Stomach (tissue), 9 donors: ENCODE results near the gene SCRT2. TPM values are rescaled to one million over a fixed set of nuclear protein-coding genes. Genes with fewer than 3 reads are reported as not detected.

Source experiments
- DNase-seq, 2 donors: peaks; one replicate each; pipeline versions ENCODE4 v3.0.0 to v3.0.0-alpha.2; 2013 to 2019
- H3K27ac ChIP-seq, 5 donors: fragments of 200-600 bp in 4 of 5; sonication (generic) in 4 of 5; one replicate each; pipeline ENCODE4 v1.5.1; 2013 to 2019; ENCODE audit warnings: mild to moderate bottlenecking in 1 of 5, moderate library complexity in 1 of 5
- H3K27me3 ChIP-seq, 3 donors: fragments of 200-600 bp; sonication (generic); one replicate each; pipeline ENCODE4 v1.5.1; 2017 to 2019; ENCODE audit warnings: mixed run types in 1 of 3
- H3K36me3 ChIP-seq, 4 donors: fragments of 200-600 bp; sonication (generic); 1 replicate in 3 of 4; 2 replicates in 1 of 4; pipeline ENCODE4 v1.5.1; 2016 to 2019
- H3K4me1 ChIP-seq, 4 donors: fragments of 200-600 bp; sonication (generic); one replicate each; pipeline ENCODE4 v1.5.1; 2016 to 2019
- H3K4me3 ChIP-seq, 4 donors: fragments of 200-600 bp; sonication (generic) in 3 of 4; one replicate each; pipeline ENCODE4 v1.5.1; 2016 to 2019; ENCODE audit warnings: mild to moderate bottlenecking in 1 of 4
- H3K9me3 ChIP-seq, 4 donors: fragments of 200-600 bp; sonication (generic); one replicate each; pipeline ENCODE4 v1.5.1; 2016 to 2019
- EP300 ChIP-seq: sonication (generic); formaldehyde crosslinking; IDR thresholded peaks from one replicate; pipeline ENCODE4 v1.6.1; 2017; ENCODE audit warnings: antibody characterized with exemption
- POLR2A ChIP-seq, 4 donors: fragments of 450-650 bp; IDR thresholded peaks; one replicate each; pipeline ENCODE4 v1.6.1; 2016; ENCODE audit warnings: antibody characterized with exemption in 4 of 4, control low read depth in 2 of 4, mild to moderate bottlenecking in 1 of 4, moderate library complexity in 1 of 4
- POLR2AphosphoS5 ChIP-seq, 3 donors: sonication (generic); formaldehyde crosslinking; IDR thresholded peaks; one replicate each; pipeline ENCODE4 v1.6.1; 2016; ENCODE audit warnings: antibody characterized with exemption in 3 of 3
- WGBS, 5 donors: extraction: QIAGEN DNeasy Blood & Tissue Kit in 3 of 5; methylation state at CpG; one replicate each; pipeline versions ENCODE4 v1.1.5 to v1.1.7; 2013 to 2018; 5-methylcytosine and 5-hydroxymethylcytosine counted together
- intact Hi-C: fragments of 100-400 bp; cut with DNase I; formaldehyde crosslinking; loops from one replicate; pipeline ENCODE4 v1.15.1; 2023; ENCODE audit warnings: low total_unique reads
- polyA plus RNA-seq, 3 donors: library from polyadenylated mRNA; stranded (reverse); fragments of 200-250 nt; gene quantifications; one replicate each; pipeline ENCODE4 v1.2.3, GENCODE V29; 2013
- total RNA-seq, 5 donors: library from RNA; depleted of rRNA; stranded (reverse); fragments of >200 nt; gene quantifications; one replicate each; pipeline versions ENCODE4 v1.1.0 to v1.2.3, GENCODE V29; 2014 to 2016
- TF ChIP-seq, protein P1 (sequence below), 7 experiments: fragments of 450-650 bp in 4 of 7; fragments of 200-600 bp in 3 of 7; sonication (generic) in 3 of 7; IDR thresholded peaks; one replicate each; pipeline ENCODE4 v1.5.1; 2016 to 2019; ENCODE audit warnings: antibody characterized with exemption in 7 of 7, control low read depth in 2 of 7, mild to moderate bottlenecking in 1 of 7
- donor health status: healthy with polysubstance abuse.
- donor health status: Bipolar disorder and iron deficiency.
- donor health status: healthy.

Gene SCRT2
- total and polyA plus RNA-seq, 8 donors, result not detected

DNA sequence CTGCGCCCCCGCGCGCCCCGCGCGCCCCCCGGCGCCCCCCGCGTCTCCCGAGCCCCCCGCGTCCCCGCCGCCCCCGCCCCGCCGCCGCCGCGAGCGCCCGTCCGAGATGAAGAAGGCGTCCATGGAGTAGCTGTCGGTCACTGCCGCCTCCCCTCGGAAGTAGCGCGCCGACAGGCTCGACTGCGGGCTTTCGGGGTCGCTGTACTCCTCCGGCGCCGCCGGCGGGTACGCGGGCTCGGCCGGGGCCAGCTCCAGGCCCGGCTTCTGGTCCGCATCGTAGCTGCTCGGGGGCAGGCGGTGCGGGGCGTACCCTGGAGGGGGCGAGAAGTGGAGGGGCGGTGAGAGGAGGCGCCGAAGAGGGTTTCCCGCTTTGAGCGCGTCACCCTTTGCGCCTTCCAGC is 11.5 kb downstream of the SCRT2 start:
- intact Hi-C loops, result no loop called here
- peaks cover 4 to 17% (median 7%) of the 10 kb centered on the region in 4 donors for H3K4me1 ChIP-seq
- 8 to 15% (median 9%) methylated on average over 20 to 60 of the region's 60 CpGs; no CpG with 5 or more reads in 1 of the 5 donors for WGBS, 5 donors
- H3K9me3 ChIP-seq, result no peaks in the 10 kb centered on the region
- DNase-seq, result no peak
- TF ChIP-seq EP300 (no peak), POLR2A (IDR thresholded peaks at IDR 0.05) (no peak), POLR2AphosphoS5 (IDR thresholded peaks at IDR 0.05) (no peak)
- TF ChIP-seq, protein P1, sequence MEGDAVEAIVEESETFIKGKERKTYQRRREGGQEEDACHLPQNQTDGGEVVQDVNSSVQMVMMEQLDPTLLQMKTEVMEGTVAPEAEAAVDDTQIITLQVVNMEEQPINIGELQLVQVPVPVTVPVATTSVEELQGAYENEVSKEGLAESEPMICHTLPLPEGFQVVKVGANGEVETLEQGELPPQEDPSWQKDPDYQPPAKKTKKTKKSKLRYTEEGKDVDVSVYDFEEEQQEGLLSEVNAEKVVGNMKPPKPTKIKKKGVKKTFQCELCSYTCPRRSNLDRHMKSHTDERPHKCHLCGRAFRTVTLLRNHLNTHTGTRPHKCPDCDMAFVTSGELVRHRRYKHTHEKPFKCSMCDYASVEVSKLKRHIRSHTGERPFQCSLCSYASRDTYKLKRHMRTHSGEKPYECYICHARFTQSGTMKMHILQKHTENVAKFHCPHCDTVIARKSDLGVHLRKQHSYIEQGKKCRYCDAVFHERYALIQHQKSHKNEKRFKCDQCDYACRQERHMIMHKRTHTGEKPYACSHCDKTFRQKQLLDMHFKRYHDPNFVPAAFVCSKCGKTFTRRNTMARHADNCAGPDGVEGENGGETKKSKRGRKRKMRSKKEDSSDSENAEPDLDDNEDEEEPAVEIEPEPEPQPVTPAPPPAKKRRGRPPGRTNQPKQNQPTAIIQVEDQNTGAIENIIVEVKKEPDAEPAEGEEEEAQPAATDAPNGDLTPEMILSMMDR (IDR thresholded peaks at IDR 0.05), result no peak
- H3K27me3 ChIP-seq, result peaks cover 15 to 99% (median 73%) of the 10 kb centered on the region in 3 donors
- H3K4me3 ChIP-seq, result no peak overlapping the region
- no peaks in the 10 kb centered on the region for H3K36me3 ChIP-seq
- no peak overlapping the region for H3K27ac ChIP-seq

DNA sequence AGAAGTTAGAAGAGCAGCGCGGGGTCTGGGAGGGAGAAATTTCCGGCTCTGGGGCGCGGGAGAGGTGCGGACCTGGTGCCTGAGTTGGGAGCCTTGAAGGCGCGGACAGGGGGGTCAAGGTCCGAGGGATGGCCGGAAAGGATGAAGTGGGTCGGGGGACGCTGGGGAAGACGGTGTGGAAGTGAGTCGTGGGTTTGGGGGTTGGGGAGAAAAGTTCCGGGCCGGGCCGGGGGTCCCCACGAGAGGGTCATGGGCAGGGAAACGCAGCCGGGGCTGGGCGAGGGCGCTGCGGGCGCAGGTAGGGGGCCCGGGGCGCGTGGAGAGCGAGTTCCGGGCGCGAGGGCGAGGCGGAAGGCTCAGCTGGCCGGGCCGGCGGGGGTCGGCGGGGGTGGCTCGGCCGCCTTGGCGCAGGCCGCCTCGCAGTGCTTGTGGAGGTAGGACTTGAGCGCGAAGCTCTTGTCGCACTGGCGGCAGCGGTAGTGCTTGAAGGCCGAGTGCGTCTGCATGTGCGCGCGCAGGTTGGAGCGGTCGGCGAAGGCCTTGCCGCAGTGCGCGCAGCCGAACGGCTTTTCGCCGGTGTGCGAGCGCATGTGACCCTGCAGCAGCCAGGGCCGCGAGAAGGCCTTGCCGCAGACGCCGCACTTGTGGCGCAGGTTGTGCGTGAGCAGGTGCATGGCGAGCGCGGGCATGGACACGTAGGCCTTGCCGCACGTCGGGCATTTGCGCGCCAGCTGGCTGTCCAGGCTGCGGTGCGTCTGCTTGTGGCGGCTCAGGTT is 12.1 kb downstream of the SCRT2 start:
- no peaks in the 10 kb centered on the region for H3K36me3 ChIP-seq
- H3K9me3 ChIP-seq, result no peaks in the 10 kb centered on the region
- peak in 1 of 2 donors; percentile 59 for DNase-seq
- 5 to 6% (median 6%) methylated on average over 42 to 84 of the region's 84 CpGs for WGBS, 5 donors
- H3K27ac ChIP-seq, result no peak overlapping the region
- peaks cover 15 to 100% (median 73%) of the 10 kb centered on the region in 3 donors for H3K27me3 ChIP-seq
- intact Hi-C loops, result no loop called here
- peak overlapping the region in 1 of 4 donors; percentile 22 for H3K4me3 ChIP-seq
- peaks cover 4 to 17% (median 7%) of the 10 kb centered on the region in 4 donors for H3K4me1 ChIP-seq
- TF ChIP-seq POLR2A (IDR thresholded peaks at IDR 0.05) (no peak), POLR2AphosphoS5 (IDR thresholded peaks at IDR 0.05) (no peak), EP300 (no peak)
- TF ChIP-seq, protein P1 (IDR thresholded peaks at IDR 0.05), result no peak

DNA sequence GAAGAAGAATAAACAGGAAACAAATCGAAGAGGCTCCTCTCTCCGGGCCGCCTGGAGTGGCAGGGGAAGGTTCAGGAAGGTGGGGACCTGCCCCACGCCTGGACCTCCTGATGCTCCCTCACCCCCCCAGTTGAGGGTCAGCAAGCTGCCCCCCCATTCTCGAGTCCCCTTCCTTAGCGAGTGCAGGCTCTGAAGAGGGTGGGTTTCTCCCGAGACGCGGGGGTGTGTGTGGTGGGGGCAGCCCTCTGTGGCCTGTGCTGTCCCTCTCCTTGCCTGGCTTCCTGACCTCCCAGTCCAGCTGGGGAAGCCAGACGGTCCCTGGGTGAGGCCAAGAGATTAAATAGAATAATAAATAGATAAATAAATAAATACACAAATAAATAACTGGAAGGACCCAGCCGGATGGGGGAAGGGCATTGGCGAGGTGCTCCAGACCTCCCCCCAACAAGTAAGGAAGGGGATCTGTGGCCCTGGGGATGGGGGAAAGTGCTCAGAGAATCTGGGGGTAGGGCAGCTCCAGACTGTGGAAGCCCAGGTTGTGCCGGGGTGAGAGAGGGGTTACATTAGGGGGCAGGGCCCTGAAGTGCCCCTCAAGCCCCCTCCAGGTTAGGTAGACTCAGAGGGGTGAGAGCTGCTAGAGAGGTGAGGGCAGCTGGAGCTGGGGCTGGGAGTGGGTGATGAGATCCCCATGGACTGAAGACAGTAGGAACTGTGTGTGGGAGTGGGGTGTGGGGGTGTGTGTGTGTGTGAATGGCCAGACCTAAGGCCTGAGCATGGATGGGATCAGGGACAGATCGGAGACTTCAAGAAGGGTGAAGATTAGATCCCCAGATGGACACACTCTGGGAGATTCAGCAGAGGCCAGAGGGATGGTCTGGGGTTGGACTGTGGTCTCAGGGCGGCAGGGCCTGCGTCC is 13.1 kb downstream of the SCRT2 start:
- DNase-seq, result no peak
- intact Hi-C loops, result no loop called here
- TF ChIP-seq POLR2AphosphoS5 (IDR thresholded peaks at IDR 0.05) (no peak), POLR2A (IDR thresholded peaks at IDR 0.05) (no peak), EP300 (no peak)
- TF ChIP-seq, protein P1 (IDR thresholded peaks at IDR 0.05), result no peak
- H3K4me1 ChIP-seq, result peaks cover 4 to 17% (median 7%) of the 10 kb centered on the region in 4 donors
- H3K36me3 ChIP-seq, result no peaks in the 10 kb centered on the region
- no peaks in the 10 kb centered on the region for H3K9me3 ChIP-seq
- H3K27me3 ChIP-seq, result peaks cover 15 to 100% (median 67%) of the 10 kb centered on the region in 3 donors
- 19 to 26% (median 21%) methylated on average over 15 to 16 of the region's 16 CpGs for WGBS, 5 donors
- H3K4me3 ChIP-seq, result no peak overlapping the region
- no peak overlapping the region for H3K27ac ChIP-seq
